ENCODE measurements around the gene MVK. TPM values are rescaled to one million over a fixed set of nuclear protein-coding genes. Genes with fewer than 3 reads are reported as not detected.

The MVK gene
- total RNA-seq, 4 donors from 2014 or later: 3.2 to 14.2 (median 9.1) TPM

DNA sequence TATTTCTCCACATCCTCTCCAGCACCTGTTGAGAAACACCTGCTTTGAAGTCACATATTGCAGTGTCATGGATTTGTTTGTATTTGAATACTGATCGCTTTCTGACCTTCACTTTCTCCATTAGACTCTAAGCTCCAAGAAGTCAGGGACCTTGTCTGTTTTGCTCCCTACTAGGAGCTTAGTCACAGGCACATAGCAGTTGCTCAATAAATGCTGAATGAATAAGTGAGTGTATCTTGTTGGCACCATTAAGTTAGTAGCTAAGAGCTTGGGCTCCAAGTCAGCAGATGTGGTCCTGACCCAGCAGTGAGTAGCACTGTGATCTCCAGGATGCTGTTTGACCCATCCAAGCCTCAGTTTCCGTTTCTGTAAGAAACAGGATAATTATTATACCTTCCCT, 10.1 kb downstream of the MVK start:
- ATAC-seq: no peak
- Histone ChIP-seq H3K27ac (no peak overlapping the region), H3K36me3 (peaks cover 0 to 53% of the 10 kb centered on the region in 2 donors), H3K4me1 (peaks cover 0 to 2% of the 10 kb centered on the region in 2 donors), H3K4me3 (no peak overlapping the region), H3K9me3 (no peaks in the 10 kb centered on the region), H3K27me3 (no peaks in the 10 kb centered on the region)
- intact Hi-C loops (cut with DNase I; ENCODE audit: low total_unique reads) (no loop called here), in situ Hi-C loops (cut with MboI; ENCODE audit: low sequenced_read_pairs in 4 of 4) (no loop called here)
- DNase-seq: no peak
- TF ChIP-seq POLR2A (IDR thresholded peaks at IDR 0.05) (no peak), CTCF (IDR thresholded peaks at IDR 0.05 in 4 of 5, conservative IDR thresholded peaks at IDR 0.05 in 1 of 5) (no peak)

DNA sequence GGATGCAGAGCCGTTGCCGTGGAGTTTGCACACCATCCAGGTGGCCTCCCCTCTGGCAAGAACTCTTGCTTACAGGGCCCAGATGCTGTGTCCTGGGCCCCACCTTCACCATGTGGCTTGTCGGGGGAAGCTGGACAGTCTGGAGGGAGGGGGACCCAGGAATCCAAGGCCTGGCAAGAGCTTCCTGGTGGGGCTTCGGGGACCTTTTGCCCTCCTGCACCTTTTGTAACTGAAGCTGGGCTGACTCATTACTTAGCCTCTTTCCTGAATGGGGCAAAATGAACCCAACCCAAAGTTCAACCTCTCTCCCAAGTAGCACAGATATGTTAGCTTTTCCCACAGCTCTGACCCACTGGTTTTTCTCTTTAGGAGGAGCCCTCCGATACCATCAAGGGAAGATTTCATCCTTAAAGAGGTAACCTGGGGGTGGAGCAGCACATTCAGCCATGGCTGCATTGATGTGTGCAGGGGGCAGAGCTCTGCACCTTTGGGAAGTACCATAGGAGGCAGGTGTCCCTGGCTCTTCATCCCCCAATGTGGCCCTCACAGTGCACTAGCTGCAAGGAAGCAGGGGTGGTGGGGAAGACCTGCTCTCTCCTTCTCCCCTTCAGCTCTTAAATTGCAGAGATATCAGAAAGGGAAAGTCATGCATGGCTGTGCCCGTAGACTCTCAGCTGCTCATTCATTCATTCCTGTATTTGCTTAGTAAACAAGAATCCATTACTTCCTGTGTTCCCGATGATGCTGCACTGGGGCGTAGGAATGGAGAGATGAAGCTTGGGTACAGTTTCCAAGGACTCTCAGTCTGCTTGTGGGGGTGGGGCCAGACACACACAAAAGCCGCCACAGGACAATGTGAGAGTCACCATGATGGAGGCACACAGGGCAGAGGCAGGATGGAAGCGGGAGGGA, 13.0 kb downstream of the MVK start:
- ATAC-seq (no peak), DNase-seq (no peak)
- Histone ChIP-seq H3K27ac (no peak overlapping the region), H3K27me3 (no peaks in the 10 kb centered on the region), H3K9me3 (no peaks in the 10 kb centered on the region), H3K4me3 (no peak overlapping the region), H3K36me3 (peaks cover 0 to 32% of the 10 kb centered on the region in 2 donors), H3K4me1 (peaks cover 0 to 2% of the 10 kb centered on the region in 2 donors)
- intact Hi-C loops (cut with DNase I; ENCODE audit: low total_unique reads): no loop called here
- TF ChIP-seq CTCF (IDR thresholded peaks at IDR 0.05 in 4 of 5, conservative IDR thresholded peaks at IDR 0.05 in 1 of 5): no peak
- no peak for TF ChIP-seq POLR2A (IDR thresholded peaks at IDR 0.05)
- in situ Hi-C loops (cut with MboI; ENCODE audit: low sequenced_read_pairs in 4 of 4): no loop called here

GRCh38 chr12:109587921-109588320, 14.3 kb downstream of the MVK start:
- Histone ChIP-seq H3K27me3 (no peaks in the 10 kb centered on the region), H3K36me3 (peaks cover 0 to 32% of the 10 kb centered on the region in 2 donors), H3K4me3 (no peak overlapping the region), H3K27ac (no peak overlapping the region), H3K4me1 (peaks cover 6 to 9% of the 10 kb centered on the region in 2 donors), H3K9me3 (no peaks in the 10 kb centered on the region)
- in situ Hi-C loops (cut with MboI; ENCODE audit: low sequenced_read_pairs in 4 of 4) (no loop called here), intact Hi-C loops (cut with DNase I; ENCODE audit: low total_unique reads) (no loop called here)
- DNase-seq (no peak), ATAC-seq (no peak)
- TF ChIP-seq CTCF (IDR thresholded peaks at IDR 0.05 in 4 of 5, conservative IDR thresholded peaks at IDR 0.05 in 1 of 5) (no peak), POLR2A (IDR thresholded peaks at IDR 0.05) (no peak)

- intact Hi-C loops (cut with DNase I; ENCODE audit: low total_unique reads) (no loop called here), in situ Hi-C loops (cut with MboI; ENCODE audit: low sequenced_read_pairs in 4 of 4) (no loop called here)
- Histone ChIP-seq H3K9me3 (no peaks in the 10 kb centered on the region), H3K27me3 (no peaks in the 10 kb centered on the region), H3K36me3 (peaks cover 0 to 32% of the 10 kb centered on the region in 2 donors), H3K4me1 (peaks cover 12 to 14% of the 10 kb centered on the region in 2 donors), H3K4me3 (no peak overlapping the region), H3K27ac (no peak overlapping the region)
- no peak for DNase-seq
- TF ChIP-seq CTCF (IDR thresholded peaks at IDR 0.05 in 4 of 5, conservative IDR thresholded peaks at IDR 0.05 in 1 of 5) (no peak), POLR2A (IDR thresholded peaks at IDR 0.05) (no peak)
- no peak for ATAC-seq
Measured at GRCh38 chr12:109588461-109589239, 15.1 kb downstream of the MVK start.

Data from gastrocnemius medialis (tissue), 4 donors.